ENCODE data around the gene ST6GALNAC5. TPM values are rescaled to one million over a fixed set of nuclear protein-coding genes. Genes with fewer than 3 reads are reported as not detected.

The ST6GALNAC5 gene
- total RNA-seq, 1 donor from 2014 or later = 1.3 TPM

DNA sequence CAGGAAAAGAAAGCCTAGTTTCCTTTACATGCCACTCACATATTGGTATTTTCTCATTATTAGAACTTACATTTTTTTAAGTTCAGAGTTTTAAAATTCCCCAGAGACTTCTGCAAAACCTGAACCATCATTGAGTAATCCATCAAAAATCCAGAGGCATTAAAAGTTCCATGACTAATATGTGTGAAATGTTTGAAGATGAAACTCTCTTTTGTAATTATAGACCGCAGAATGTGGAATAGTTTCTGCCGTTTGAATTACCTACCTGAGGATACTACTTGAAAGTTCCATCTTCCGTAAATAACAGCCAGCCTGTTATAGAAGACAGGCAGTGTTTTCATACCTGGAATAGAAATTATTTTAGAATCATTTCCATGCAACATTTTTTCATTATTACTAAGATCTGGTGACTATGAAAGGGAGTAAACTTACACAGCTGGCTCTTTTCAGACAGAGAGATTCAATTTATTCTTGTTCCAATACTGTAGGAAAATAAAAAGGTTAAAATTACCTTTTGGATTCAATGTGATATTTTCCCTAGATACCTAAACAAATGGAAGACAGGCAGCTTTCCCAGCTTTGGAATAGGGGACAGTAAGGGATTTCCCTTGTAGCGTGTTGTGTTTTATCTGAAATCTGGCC lies 131.4 kb downstream of the ST6GALNAC5 start:
- no peak overlapping the region for H3K4me3 ChIP-seq (ENCODE audit: low read depth, low read length)
- DNase-seq (ENCODE audit: low read depth) = peak; percentile 15

DNA sequence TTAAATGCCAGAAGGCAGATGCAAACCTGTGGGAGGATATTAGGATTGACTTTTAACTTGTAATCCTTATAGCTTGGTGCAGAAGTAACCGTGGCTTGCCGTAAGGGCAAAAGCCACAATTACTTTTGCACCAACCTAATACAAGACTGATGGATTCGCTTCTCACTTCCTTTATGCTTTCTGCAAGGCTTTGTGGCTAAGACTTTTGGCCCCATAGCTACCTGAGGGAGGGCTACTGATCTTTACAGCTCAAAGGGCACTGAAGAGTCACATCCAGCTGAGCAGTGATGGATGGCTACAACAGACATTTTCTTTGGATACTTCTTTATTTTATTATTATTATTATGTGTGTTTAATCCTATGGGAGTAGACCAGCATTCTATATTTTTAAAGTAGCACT lies 140.4 kb downstream of the ST6GALNAC5 start:
- no peak for DNase-seq (ENCODE audit: low read depth)
- no peak overlapping the region for H3K4me3 ChIP-seq (ENCODE audit: low read depth, low read length)
- TF ChIP-seq, protein P1, sequence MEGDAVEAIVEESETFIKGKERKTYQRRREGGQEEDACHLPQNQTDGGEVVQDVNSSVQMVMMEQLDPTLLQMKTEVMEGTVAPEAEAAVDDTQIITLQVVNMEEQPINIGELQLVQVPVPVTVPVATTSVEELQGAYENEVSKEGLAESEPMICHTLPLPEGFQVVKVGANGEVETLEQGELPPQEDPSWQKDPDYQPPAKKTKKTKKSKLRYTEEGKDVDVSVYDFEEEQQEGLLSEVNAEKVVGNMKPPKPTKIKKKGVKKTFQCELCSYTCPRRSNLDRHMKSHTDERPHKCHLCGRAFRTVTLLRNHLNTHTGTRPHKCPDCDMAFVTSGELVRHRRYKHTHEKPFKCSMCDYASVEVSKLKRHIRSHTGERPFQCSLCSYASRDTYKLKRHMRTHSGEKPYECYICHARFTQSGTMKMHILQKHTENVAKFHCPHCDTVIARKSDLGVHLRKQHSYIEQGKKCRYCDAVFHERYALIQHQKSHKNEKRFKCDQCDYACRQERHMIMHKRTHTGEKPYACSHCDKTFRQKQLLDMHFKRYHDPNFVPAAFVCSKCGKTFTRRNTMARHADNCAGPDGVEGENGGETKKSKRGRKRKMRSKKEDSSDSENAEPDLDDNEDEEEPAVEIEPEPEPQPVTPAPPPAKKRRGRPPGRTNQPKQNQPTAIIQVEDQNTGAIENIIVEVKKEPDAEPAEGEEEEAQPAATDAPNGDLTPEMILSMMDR (conservative IDR thresholded peaks at IDR 0.05; ENCODE audit: low read depth, low read length) = no peak

More for the DNA sequence above, 131.4 kb downstream of the ST6GALNAC5 start:
- TF ChIP-seq, protein P1 (conservative IDR thresholded peaks at IDR 0.05; ENCODE audit: low read depth, low read length) = no peak

DNA sequence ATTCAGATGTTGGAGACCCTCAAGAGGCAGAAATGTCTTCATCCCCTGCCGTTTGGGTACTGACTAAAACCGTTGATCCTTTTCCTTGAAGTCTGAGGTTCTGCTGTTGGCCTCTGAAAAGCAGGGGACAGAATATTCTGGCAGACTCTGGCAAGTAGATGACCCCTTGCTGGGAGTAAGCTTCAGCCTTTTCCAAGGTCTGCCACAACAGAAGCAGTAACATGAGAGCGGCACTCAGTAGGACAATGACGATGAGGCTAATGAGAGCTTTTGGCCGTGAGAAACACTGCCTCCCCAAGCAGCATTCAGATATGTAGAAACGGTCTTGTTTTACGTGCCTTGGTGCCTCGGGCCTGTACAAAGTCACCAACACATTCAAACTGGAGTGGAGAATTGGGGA lies 143.7 kb downstream of the ST6GALNAC5 start:
- TF ChIP-seq, protein P1 (conservative IDR thresholded peaks at IDR 0.05; ENCODE audit: low read depth, low read length) = no peak
- DNase-seq (ENCODE audit: low read depth) = no peak
- no peak overlapping the region for H3K4me3 ChIP-seq (ENCODE audit: low read depth, low read length)

DNA sequence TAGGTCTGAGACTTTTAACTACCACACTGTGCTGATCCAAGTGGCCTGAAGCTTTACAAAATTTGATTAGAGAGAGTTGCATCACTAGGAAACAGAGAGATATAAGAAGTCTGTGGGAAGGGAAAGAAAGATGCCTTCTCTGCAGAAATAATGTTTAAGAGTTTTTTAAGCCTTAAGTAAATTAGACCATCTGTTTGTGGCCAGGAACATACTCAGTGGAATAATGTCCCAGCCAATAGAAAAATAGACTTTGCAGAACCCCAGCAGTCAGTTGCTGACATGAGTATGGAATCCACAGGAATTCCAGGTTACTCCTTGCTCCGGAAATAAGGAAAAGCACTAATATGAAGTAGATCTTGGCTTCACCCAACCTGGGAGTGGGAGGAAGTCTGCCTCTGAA lies 144.8 kb downstream of the ST6GALNAC5 start:
- no peak overlapping the region for H3K4me3 ChIP-seq (ENCODE audit: low read depth, low read length)
- TF ChIP-seq, protein P1 (conservative IDR thresholded peaks at IDR 0.05; ENCODE audit: low read depth, low read length) = no peak
- no peak for DNase-seq (ENCODE audit: low read depth)

DNA sequence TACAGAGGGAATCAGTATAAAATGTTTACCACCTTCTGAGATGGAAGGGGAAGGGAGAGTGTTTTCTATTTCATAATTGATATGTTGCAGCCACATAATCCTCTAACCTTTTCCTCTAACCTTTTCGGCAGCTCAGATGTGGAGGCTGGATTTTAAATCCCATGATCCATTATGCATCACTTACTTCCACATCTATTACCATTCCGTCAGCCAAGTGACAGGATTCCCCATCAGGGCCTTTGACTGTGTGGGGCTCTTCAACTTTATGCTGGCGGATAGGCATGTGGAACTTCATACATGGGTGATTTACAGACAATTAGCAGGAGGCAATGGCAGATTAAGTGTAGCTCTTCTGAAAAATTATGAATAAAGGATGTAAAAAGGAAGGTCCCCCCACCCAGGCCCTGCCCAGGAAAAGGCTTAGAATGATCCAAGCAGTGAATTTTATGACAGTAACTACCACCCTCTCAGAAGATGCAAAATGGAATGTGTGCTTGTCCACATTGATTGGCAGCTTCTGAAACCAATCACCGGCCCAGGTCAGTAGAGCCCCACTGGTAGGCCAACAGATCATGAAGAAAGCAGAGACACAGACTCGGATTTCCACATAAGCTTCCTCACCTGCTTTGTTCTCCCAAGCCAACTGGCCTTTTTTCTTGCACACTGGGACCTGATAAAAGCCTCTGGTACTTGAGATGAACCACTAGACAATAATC lies 147.0 kb downstream of the ST6GALNAC5 start:
- no peak overlapping the region for H3K4me3 ChIP-seq (ENCODE audit: low read depth, low read length)
- DNase-seq (ENCODE audit: low read depth) = no peak
- TF ChIP-seq, protein P1 (conservative IDR thresholded peaks at IDR 0.05; ENCODE audit: low read depth, low read length) = no peak

DNA sequence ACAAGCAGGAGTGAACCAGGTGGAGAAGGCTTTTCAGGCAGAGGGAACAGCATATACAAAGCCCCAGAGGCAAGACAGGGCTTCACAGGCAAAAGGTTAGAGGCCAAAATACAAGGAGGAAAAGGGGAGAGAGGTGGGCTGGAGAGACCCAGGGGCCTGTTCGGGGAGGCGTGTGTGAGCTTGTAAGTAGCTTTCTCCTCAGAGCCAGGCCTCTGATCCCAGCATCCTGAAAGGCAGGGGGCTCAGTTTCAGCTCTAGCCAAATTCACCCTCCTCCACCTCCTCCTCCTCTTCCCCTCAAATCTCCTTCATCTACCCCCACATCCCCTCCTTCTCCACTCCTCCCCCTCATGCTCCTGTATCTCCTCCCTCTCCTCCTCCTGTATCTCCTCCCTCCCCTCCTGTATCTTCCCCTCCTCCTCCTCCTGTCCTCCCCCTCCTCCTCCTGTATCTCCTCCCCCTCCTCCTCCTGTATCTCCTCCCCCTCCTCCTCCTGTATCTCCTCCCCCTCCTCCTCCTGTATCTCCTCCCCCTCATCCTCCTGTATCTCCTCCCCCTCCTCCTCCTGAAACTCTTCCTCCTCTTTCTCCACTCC lies 148.6 kb downstream of the ST6GALNAC5 start:
- DNase-seq (ENCODE audit: low read depth) = no peak
- TF ChIP-seq, protein P1 (conservative IDR thresholded peaks at IDR 0.05; ENCODE audit: low read depth, low read length) = no peak
- no peak overlapping the region for H3K4me3 ChIP-seq (ENCODE audit: low read depth, low read length)

All from epithelial cell of proximal tubule (primary cell).